Measurements from ENCODE around the gene SND1. TPM values are rescaled to one million over a fixed set of nuclear protein-coding genes. Genes with fewer than 3 reads are reported as not detected.

The SND1 gene
- total RNA-seq, 6 experiments from 2014 or later = 77.5 to 150 (median 126) TPM

GRCh38 chr7:127905491-127906330 lies 253.7 kb downstream of the SND1 start:
- H3K4me3 ChIP-seq = no peak overlapping the region
- no peaks in the 10 kb centered on the region for H3K9me3 ChIP-seq
- H3K4me1 ChIP-seq = peaks cover 0 to 39% (median 9%) of the 10 kb centered on the region in 4 donors
- no peak overlapping the region for H3K27ac ChIP-seq
- TF ChIP-seq CTCF (IDR thresholded peaks at IDR 0.05) (no peak), POLR2A (IDR thresholded peaks at IDR 0.05) (no peak)
- ATAC-seq (peak in 3 of 4 donors; percentile 31 to 37 (median 36)), DNase-seq (no peak)
- H3K27me3 ChIP-seq = no peaks in the 10 kb centered on the region
- intact Hi-C loops (cut with DNase I) = no loop called here
- WGBS (ENCODE audit: insufficient coverage, low coverage, low lambda C conversion rate, missing lambda C conversion rate) = 13% methylated on average over 1 of the region's 2 CpGs
- H3K36me3 ChIP-seq = no peaks in the 10 kb centered on the region

- 39% methylated on average over 5 of the region's 6 CpGs for WGBS (ENCODE audit: insufficient coverage, low coverage, low lambda C conversion rate, missing lambda C conversion rate)
- Histone ChIP-seq H3K9me3 (no peaks in the 10 kb centered on the region), H3K27ac (no peak overlapping the region), H3K4me3 (no peak overlapping the region), H3K36me3 (no peaks in the 10 kb centered on the region), H3K4me1 (peaks cover 0 to 27% (median 0%) of the 10 kb centered on the region in 4 donors), H3K27me3 (no peaks in the 10 kb centered on the region)
- TF ChIP-seq CTCF (IDR thresholded peaks at IDR 0.05) = no peak
- TF ChIP-seq POLR2A (IDR thresholded peaks at IDR 0.05) = no peak
- DNase-seq (no peak), ATAC-seq (peak in 3 of 4 donors; percentile 22 to 79 (median 29))
- intact Hi-C loops (cut with DNase I) = no loop called here
Measured at GRCh38 chr7:127907110-127908040, 255.4 kb downstream of the SND1 start.

- ATAC-seq = no peak
- 95% methylated on average over 3 of the region's 4 CpGs for WGBS (ENCODE audit: insufficient coverage, low coverage, low lambda C conversion rate, missing lambda C conversion rate)
- H3K4me3 ChIP-seq = no peak overlapping the region
- H3K27ac ChIP-seq = no peak overlapping the region
- H3K36me3 ChIP-seq = no peaks in the 10 kb centered on the region
- DNase-seq = no peak
- TF ChIP-seq POLR2A (IDR thresholded peaks at IDR 0.05) = no peak
- no peak for TF ChIP-seq CTCF (IDR thresholded peaks at IDR 0.05)
- intact Hi-C loops (cut with DNase I) = no loop called here
- H3K4me1 ChIP-seq = peaks cover 0 to 34% (median 2%) of the 10 kb centered on the region in 4 donors
- no peaks in the 10 kb centered on the region for H3K27me3 ChIP-seq
- H3K9me3 ChIP-seq = no peaks in the 10 kb centered on the region
Measured at GRCh38 chr7:127908430-127909258, 256.6 kb downstream of the SND1 start.

All from right lobe of liver (tissue), 6 donors.